SK-N-SH treated with all-trans-retinoic acid at 6 μM for 48 hours (cell line): ENCODE results near the gene SLC36A3.

Source experiments
- CSDC2 ChIP-seq: fragments of 250-450 bp; sonication (Bioruptor Pico); IDR thresholded peaks from 2 replicates; pipeline ENCODE4 v1.5.0; 2020; ENCODE audit warnings: mild to moderate bottlenecking, moderate library complexity
- ESRRG ChIP-seq: fragments of 250-450 bp; sonication (Bioruptor Pico); IDR thresholded peaks from 2 replicates; pipeline ENCODE4 v1.6.1; 2021; ENCODE audit warnings: mild to moderate bottlenecking
- GLIS3 ChIP-seq: fragments of 250-450 bp; sonication (Bioruptor Pico); IDR thresholded peaks from 2 replicates; pipeline ENCODE4 v1.5.0; 2020; ENCODE audit warnings: mild to moderate bottlenecking, moderate library complexity
- ISL1 ChIP-seq: fragments of 250-450 bp; sonication (Bioruptor Pico); IDR thresholded peaks from 2 replicates; pipeline ENCODE4 v2.1.2; 2022; ENCODE audit warnings: mild to moderate bottlenecking, moderate library complexity
- PPARA ChIP-seq: fragments of 250-450 bp; sonication (Bioruptor Pico); IDR thresholded peaks from 2 replicates; pipeline ENCODE4 v1.5.0; 2020; ENCODE audit warnings: mild to moderate bottlenecking, borderline replicate concordance
- RARB ChIP-seq: fragments of 250-450 bp; sonication (Bioruptor Pico); IDR thresholded peaks from 2 replicates; pipeline ENCODE4 v1.8.0; 2021; ENCODE audit warnings: mild to moderate bottlenecking, moderate library complexity
- ZC3H10 ChIP-seq: fragments of 250-450 bp; sonication (Bioruptor Pico); IDR thresholded peaks from 2 replicates; pipeline ENCODE4 v1.5.1; 2021; ENCODE audit warnings: mild to moderate bottlenecking, moderate library complexity
- ZFP30 ChIP-seq: fragments of 450-650 bp; formaldehyde crosslinking; IDR thresholded peaks from 2 replicates; pipeline ENCODE4 v1.5.0; 2022; ENCODE audit warnings: mild to moderate bottlenecking, moderate library complexity

DNA sequence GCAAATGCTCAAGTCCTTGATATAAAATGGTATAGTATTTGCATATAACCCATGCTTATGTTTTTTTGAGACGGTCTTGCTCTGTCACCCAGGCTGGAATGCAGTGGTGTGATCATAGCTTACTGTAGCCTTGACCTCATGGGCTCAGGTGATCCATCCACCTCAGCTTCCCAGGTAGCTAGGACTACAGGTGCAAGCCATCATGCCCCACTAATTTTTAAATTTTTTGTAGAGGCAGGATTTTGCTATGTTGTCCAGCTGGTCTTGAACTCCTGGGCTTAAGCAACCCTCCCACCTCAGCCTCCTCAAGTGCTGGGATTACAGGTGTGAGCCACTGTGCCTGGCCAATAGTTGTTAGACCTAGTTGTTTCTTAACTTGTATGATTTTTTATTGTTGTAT is 17.3 kb downstream of the SLC36A3 start:
- TF ChIP-seq PPARA (CRISPR knock-in tag), result no peak
- no peak for TF ChIP-seq ZFP30 (CRISPR knock-in tag)
- TF ChIP-seq GLIS3 (CRISPR knock-in tag), result no peak
- TF ChIP-seq ISL1 (CRISPR knock-in tag), result no peak
- TF ChIP-seq ESRRG (CRISPR knock-in tag), result no peak
- no peak for TF ChIP-seq ZC3H10 (CRISPR knock-in tag)
- no peak for TF ChIP-seq CSDC2 (CRISPR knock-in tag)
- TF ChIP-seq RARB, result no peak
